ENCODE measurements around the gene BRF1.

Gene BRF1

GRCh38 chr14:105171004-105171673 lies 129.7 kb downstream of the BRF1 start:
- DNase-seq: no peak

- no peak for DNase-seq
Measured at GRCh38 chr14:105169776-105170655, 130.8 kb downstream of the BRF1 start.

- no peak for DNase-seq
Measured at GRCh38 chr14:105168979-105169507, 131.8 kb downstream of the BRF1 start.

GRCh38 chr14:105168496-105168978 lies 132.3 kb downstream of the BRF1 start, which contains the start of gene JAG2:
TSS of gene JAG2 (minus strand) at chr14:105168776. CDS start at chr14:105168420, 356 bp downstream.
- DNase-seq: no peak

- DNase-seq: no peak
Measured at GRCh38 chr14:105168093-105168420, 132.7 kb downstream of the BRF1 start.

GRCh38 chr14:105167303-105168092 lies 133.3 kb downstream of the BRF1 start:
- no peak for DNase-seq

GRCh38 chr14:105166571-105167302 lies 134.1 kb downstream of the BRF1 start:
- DNase-seq: no peak

- DNase-seq: no peak
Measured at GRCh38 chr14:105165761-105166485, 134.9 kb downstream of the BRF1 start.

- no peak for DNase-seq
Measured at GRCh38 chr14:105165134-105165704, 135.6 kb downstream of the BRF1 start.

- no peak for DNase-seq
Measured at GRCh38 chr14:105163040-105163742, 137.6 kb downstream of the BRF1 start.

GRCh38 chr14:105162669-105162979 lies 138.2 kb downstream of the BRF1 start:
- no peak for DNase-seq

- DNase-seq: no peak
Measured at GRCh38 chr14:105161964-105162668, 138.7 kb downstream of the BRF1 start.

- DNase-seq: no peak
Measured at GRCh38 chr14:105161309-105161708, 139.5 kb downstream of the BRF1 start.

GRCh38 chr14:105160776-105161175 lies 140.0 kb downstream of the BRF1 start:
- no peak for DNase-seq

- DNase-seq: no peak
Measured at GRCh38 chr14:105159344-105159743, 141.5 kb downstream of the BRF1 start.
